ENCODE results near the gene CD22. TPM values are rescaled to one million over a fixed set of nuclear protein-coding genes. Genes with fewer than 3 reads are reported as not detected.

CD22 gene
- total and polyA plus RNA-seq, 2 of the 4 experiments (the other 2 are of a cell fraction): 0.18 to 0.22 TPM

- H2BK5ac ChIP-seq (ENCODE audit: low read depth, low read length, poor library complexity, severe bottlenecking): no peak overlapping the region
- H2BK15ac ChIP-seq (ENCODE audit: low read depth, low read length): no peak overlapping the region
- no peak overlapping the region for H4K91ac ChIP-seq (ENCODE audit: insufficient read depth, low read depth, low read length)
- CTCF ChIA-PET: interaction anchor here (1.0 kb wide), 1 partner anchor 12 kb away, joined by 3 read pairs; the partner anchor contains the start of gene HAMP
- H4K5ac ChIP-seq (ENCODE audit: low read depth, low read length): no peak overlapping the region
- H3K9me3 ChIP-seq (ENCODE audit: control insufficient read depth, insufficient read depth, low read length): no peaks in the 10 kb centered on the region
- H3K36me3 ChIP-seq (ENCODE audit: control insufficient read depth, insufficient read depth, low read length): no peaks in the 10 kb centered on the region
- no peak overlapping the region for H2AK5ac ChIP-seq (ENCODE audit: low read depth, low read length)
- H3K4me3 ChIP-seq (ENCODE audit: insufficient read depth, low read depth, low read length): no peak overlapping the region
- no CpG with 5 or more reads among the region's 3 CpGs for WGBS, 2 experiments (ENCODE audit: extremely low coverage in 2 of 2, insufficient read length in 1 of 2)
- no peak overlapping the region for H2AK9ac ChIP-seq (replicated peaks; ENCODE audit: low read depth, low read length, poor library complexity)
- no peak overlapping the region for H2BK20ac ChIP-seq (ENCODE audit: low read depth, low read length)
- no peak overlapping the region for H3K56ac ChIP-seq (ENCODE audit: extremely low read depth, insufficient read depth, low read length)
- POLR2A ChIA-PET (ENCODE audit: unreplicated experiment): no interaction called here
- H3K9ac ChIP-seq (ENCODE audit: low read depth, low read length): no peak overlapping the region
- TF ChIP-seq RAD21 (IDR thresholded peaks at IDR 0.05; ENCODE audit: low read length): no peak
- TF ChIP-seq MXI1 (IDR thresholded peaks at IDR 0.05; ENCODE audit: borderline replicate concordance, low read depth, low read length): no peak
- no peak for TF ChIP-seq CHD1 (IDR thresholded peaks at IDR 0.05; ENCODE audit: low read depth, low read length)
- no peak for TF ChIP-seq MAZ (IDR thresholded peaks at IDR 0.05; ENCODE audit: borderline replicate concordance, low read depth, low read length)
- no peak overlapping the region for H2BK120ac ChIP-seq (ENCODE audit: low read depth, low read length)
- ATAC-seq (ENCODE audit: low read depth): no peak
- H3K27me3 ChIP-seq (ENCODE audit: control insufficient read depth, insufficient read depth, low read length): peaks cover 21% of the 10 kb centered on the region
- no peaks in the 10 kb centered on the region for H3K79me1 ChIP-seq (ENCODE audit: low read depth in 1 of 2, low read length in 2 of 2)
- H3K27ac ChIP-seq (ENCODE audit: insufficient read depth, low read length): no peak overlapping the region
- H3K23ac ChIP-seq (ENCODE audit: low read depth, low read length): no peak overlapping the region
- H3K9me1 ChIP-seq (ENCODE audit: insufficient read depth, low read length): peaks cover 15% of the 10 kb centered on the region
- no peak overlapping the region for H3K4me2 ChIP-seq (ENCODE audit: low read depth, low read length)
- BruUV-seq (replicated peaks): no TSS peak
- no peak overlapping the region for H4K8ac ChIP-seq (ENCODE audit: low read depth in 2 of 2, low read length in 2 of 2)
- in situ Hi-C loops (cut with MboI; ENCODE audit: low sequenced_read_pairs) (no loop called here), dilution Hi-C loops (cut with HindIII; ENCODE audit: low sequenced_read_pairs, unreplicated experiment) (no loop called here), intact Hi-C loops (cut with micrococcal nuclease) (no loop called here)
- H3K18ac ChIP-seq (ENCODE audit: low read depth, low read length): no peak overlapping the region
- no peak for DNase-seq
- H3K4ac ChIP-seq (ENCODE audit: low read depth, low read length): no peak overlapping the region
- no peaks in the 10 kb centered on the region for H4K20me1 ChIP-seq (ENCODE audit: insufficient read depth, low read length)
- H3K4me1 ChIP-seq (ENCODE audit: control insufficient read depth, insufficient read depth, low read length): no peaks in the 10 kb centered on the region
- H3K14ac ChIP-seq (replicated peaks; ENCODE audit: low read depth, low read length): no peak overlapping the region
- no peak overlapping the region for H2AFZ ChIP-seq (replicated peaks; ENCODE audit: low read length, poor library complexity)
These were observed 34.7 kb upstream of the CD22 start for GRCh38 chr19:35294328-35294727.

Measured in IMR-90 (cell line).